Measurements from ENCODE around the gene CSRNP2. TPM values are rescaled to one million over a fixed set of nuclear protein-coding genes. Genes with fewer than 3 reads are reported as not detected.

Gene CSRNP2
- total and polyA plus RNA-seq, 2 donors (not counting 3 experiments of a cell fraction or from before 2014, with no cell fraction given): 24.2 to 49.7 TPM

- H3K9ac ChIP-seq (replicated peaks; ENCODE audit: extremely low read depth, insufficient read depth, low read length): no peak overlapping the region
- BruUV-seq (replicated peaks): no TSS peak
- dilution Hi-C loops (cut with MboI; ENCODE audit: extremely low pct_ligation_motif_present, low sequenced_read_pairs) (no loop called here), intact Hi-C loops (cut with micrococcal nuclease) (no loop called here)
- FAIRE-seq (no peak), DNase-seq (ENCODE audit: low read depth, low spot score) (no peak)
- no peak overlapping the region for H3K27ac ChIP-seq (ENCODE audit: insufficient read depth, low read depth, low read length)
- peaks cover 16 to 25% of the 10 kb centered on the region in 2 experiments for H3K36me3 ChIP-seq (ENCODE audit: control insufficient read depth in 2 of 2, extremely low read depth in 1 of 2, insufficient read depth in 2 of 2, low read length in 2 of 2)
- no peak overlapping the region for H2AFZ ChIP-seq (ENCODE audit: low read depth, low read length)
- H3K9me3 ChIP-seq (replicated peaks; ENCODE audit: control insufficient read depth, insufficient read depth, low read length): no peaks in the 10 kb centered on the region
- POLR2A ChIA-PET: no interaction called here
- TF ChIP-seq, protein P1, sequence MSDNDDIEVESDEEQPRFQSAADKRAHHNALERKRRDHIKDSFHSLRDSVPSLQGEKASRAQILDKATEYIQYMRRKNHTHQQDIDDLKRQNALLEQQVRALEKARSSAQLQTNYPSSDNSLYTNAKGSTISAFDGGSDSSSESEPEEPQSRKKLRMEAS (IDR thresholded peaks at IDR 0.05; ENCODE audit: insufficient read depth, insufficient read length): no peak
- no peak for TF ChIP-seq MYC (IDR thresholded peaks at IDR 0.05; ENCODE audit: low read depth, low read length)
- no peak for TF ChIP-seq POLR2A (IDR thresholded peaks at IDR 0.05; ENCODE audit: low read depth, low read length)
- TF ChIP-seq GATA2 (IDR thresholded peaks at IDR 0.05; ENCODE audit: insufficient read depth, insufficient read length, low read depth, low read length): no peak
- no peak for TF ChIP-seq POLR2AphosphoS5 (IDR thresholded peaks at IDR 0.05; ENCODE audit: insufficient read depth, low read depth, low read length)
- TF ChIP-seq, protein P2, sequence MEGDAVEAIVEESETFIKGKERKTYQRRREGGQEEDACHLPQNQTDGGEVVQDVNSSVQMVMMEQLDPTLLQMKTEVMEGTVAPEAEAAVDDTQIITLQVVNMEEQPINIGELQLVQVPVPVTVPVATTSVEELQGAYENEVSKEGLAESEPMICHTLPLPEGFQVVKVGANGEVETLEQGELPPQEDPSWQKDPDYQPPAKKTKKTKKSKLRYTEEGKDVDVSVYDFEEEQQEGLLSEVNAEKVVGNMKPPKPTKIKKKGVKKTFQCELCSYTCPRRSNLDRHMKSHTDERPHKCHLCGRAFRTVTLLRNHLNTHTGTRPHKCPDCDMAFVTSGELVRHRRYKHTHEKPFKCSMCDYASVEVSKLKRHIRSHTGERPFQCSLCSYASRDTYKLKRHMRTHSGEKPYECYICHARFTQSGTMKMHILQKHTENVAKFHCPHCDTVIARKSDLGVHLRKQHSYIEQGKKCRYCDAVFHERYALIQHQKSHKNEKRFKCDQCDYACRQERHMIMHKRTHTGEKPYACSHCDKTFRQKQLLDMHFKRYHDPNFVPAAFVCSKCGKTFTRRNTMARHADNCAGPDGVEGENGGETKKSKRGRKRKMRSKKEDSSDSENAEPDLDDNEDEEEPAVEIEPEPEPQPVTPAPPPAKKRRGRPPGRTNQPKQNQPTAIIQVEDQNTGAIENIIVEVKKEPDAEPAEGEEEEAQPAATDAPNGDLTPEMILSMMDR (IDR thresholded peaks at IDR 0.05; ENCODE audit: extremely low read depth in 1 of 2, insufficient read depth in 1 of 2, low read depth in 1 of 2, low read length in 2 of 2): no peak
- no peak for TF ChIP-seq FOS (IDR thresholded peaks at IDR 0.05; ENCODE audit: borderline replicate concordance, insufficient read depth, low read length)
- TF ChIP-seq EZH2 (IDR thresholded peaks at IDR 0.05; ENCODE audit: borderline replicate concordance, low read depth, low read length, severe bottlenecking): no peak
- TF ChIP-seq JUN (IDR thresholded peaks at IDR 0.05; ENCODE audit: borderline replicate concordance, insufficient read depth, insufficient read length, low read depth): no peak
- no peaks in the 10 kb centered on the region for H3K79me2 ChIP-seq (ENCODE audit: control insufficient read depth, insufficient read depth, low read length)
- no peaks in the 10 kb centered on the region for H3K4me1 ChIP-seq (ENCODE audit: control insufficient read depth, extremely low read depth, insufficient read depth, low read length)
- CTCF ChIA-PET: interaction anchor here (1.1 kb wide), 2 partner anchors 13 to 285 kb away, joined by 3 read pairs; no protein-coding TSS in a partner anchor
- H4K20me1 ChIP-seq (replicated peaks; ENCODE audit: control insufficient read depth, extremely low read depth, insufficient read depth, low read length): no peaks in the 10 kb centered on the region
- no peaks in the 10 kb centered on the region for H3K27me3 ChIP-seq (ENCODE audit: control insufficient read depth in 2 of 2, insufficient read depth in 2 of 2, low read length in 2 of 2)
- no peak overlapping the region for H3K4me2 ChIP-seq (ENCODE audit: insufficient read depth, low read length)
- no peaks in the 10 kb centered on the region for H3K9me1 ChIP-seq (replicated peaks; ENCODE audit: control insufficient read depth, extremely low read depth, insufficient read depth, low read length)
- H3K4me3 ChIP-seq (replicated peaks in 1 of 3; ENCODE audit: insufficient read depth in 1 of 3, low read depth in 1 of 3, low read length in 3 of 3): no peak overlapping the region
Measured at GRCh38 chr12:51056242-51056641, 27.2 kb downstream of the CSRNP2 start.
